ENCODE measurements around the gene DIDO1. TPM values are rescaled to one million over a fixed set of nuclear protein-coding genes. Genes with fewer than 3 reads are reported as not detected.
"Not testable (repeated sequence)": the region's sequence is repeated elsewhere in the genome, so short reads cannot be mapped to it uniquely, and the experiment has no call there.

Gene DIDO1
- total and polyA plus RNA-seq, 2 donors (not counting 1 experiment from before 2014, with no cell fraction given), result 25.9 to 33.2 TPM

DNA sequence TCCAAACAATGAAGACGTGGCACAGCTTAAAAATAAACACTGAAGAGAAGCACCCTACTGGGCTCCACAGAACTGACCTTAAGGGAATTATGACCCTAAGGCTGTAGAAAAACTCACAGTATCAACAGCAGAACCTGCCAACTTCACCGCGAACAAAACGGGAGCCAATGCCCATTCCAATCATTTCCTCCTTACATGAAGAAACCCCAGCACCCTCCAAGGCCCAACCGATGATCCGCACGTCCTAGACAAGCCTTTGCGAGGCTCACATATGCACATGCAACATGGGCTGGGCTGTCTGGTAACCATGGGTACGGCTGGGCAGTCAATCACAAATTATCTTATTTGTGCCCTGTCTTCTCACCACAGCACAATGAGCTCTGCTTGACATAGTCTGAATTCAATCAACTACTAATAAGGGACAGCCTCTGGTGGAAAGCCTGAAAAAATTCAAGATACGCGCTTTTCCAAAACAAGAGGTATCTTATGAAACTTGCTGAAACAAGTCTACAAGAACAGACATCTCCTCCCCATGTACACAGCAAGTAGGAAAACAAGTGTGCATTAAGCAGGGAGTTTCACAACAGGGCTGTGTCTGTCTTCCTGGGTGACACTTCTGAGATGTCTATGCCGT is 1.7 kb downstream of the DIDO1 start:
- Histone ChIP-seq H2AFZ (ENCODE audit: low read length) (no peak overlapping the region), H3K79me2 (ENCODE audit: control insufficient read depth, insufficient read depth, low read length) (peaks cover 94% of the 10 kb centered on the region), H3K9ac (ENCODE audit: insufficient read depth, low read length) (peak overlapping the region; percentile 93), H3K9me3 (ENCODE audit: control insufficient read depth, insufficient read depth, low read depth, low read length) (no peaks in the 10 kb centered on the region), H3K36me3 (ENCODE audit: control insufficient read depth, insufficient read depth, low read length) (no peaks in the 10 kb centered on the region), H3K4me2 (ENCODE audit: extremely low read depth, insufficient read depth, low read length) (peak overlapping the region; percentile 99), H4K20me1 (ENCODE audit: control insufficient read depth, extremely low read depth, insufficient read depth, low read length) (peaks cover 9% of the 10 kb centered on the region), H3K4me3 (replicated peaks in 1 of 4; ENCODE audit: control extremely low read depth in 1 of 4, insufficient read depth in 1 of 4, low read depth in 3 of 4, low read length in 4 of 4) (peak overlapping the region; percentile 90 to 96 (median 92)), H3K4me1 (ENCODE audit: control insufficient read depth, extremely low read depth, insufficient read depth, low read length) (peaks cover 19% of the 10 kb centered on the region), H3K27ac (ENCODE audit: insufficient read depth, low read length) (peak overlapping the region; percentile 85), H3K27me3 (ENCODE audit: control insufficient read depth, insufficient read depth, low read length) (no peaks in the 10 kb centered on the region)
- TF ChIP-seq, protein P1, sequence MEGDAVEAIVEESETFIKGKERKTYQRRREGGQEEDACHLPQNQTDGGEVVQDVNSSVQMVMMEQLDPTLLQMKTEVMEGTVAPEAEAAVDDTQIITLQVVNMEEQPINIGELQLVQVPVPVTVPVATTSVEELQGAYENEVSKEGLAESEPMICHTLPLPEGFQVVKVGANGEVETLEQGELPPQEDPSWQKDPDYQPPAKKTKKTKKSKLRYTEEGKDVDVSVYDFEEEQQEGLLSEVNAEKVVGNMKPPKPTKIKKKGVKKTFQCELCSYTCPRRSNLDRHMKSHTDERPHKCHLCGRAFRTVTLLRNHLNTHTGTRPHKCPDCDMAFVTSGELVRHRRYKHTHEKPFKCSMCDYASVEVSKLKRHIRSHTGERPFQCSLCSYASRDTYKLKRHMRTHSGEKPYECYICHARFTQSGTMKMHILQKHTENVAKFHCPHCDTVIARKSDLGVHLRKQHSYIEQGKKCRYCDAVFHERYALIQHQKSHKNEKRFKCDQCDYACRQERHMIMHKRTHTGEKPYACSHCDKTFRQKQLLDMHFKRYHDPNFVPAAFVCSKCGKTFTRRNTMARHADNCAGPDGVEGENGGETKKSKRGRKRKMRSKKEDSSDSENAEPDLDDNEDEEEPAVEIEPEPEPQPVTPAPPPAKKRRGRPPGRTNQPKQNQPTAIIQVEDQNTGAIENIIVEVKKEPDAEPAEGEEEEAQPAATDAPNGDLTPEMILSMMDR (conservative IDR thresholded peaks at IDR 0.05 in 1 of 2, IDR thresholded peaks at IDR 0.05 in 1 of 2; ENCODE audit: low read depth in 1 of 2, low read length in 2 of 2), result no peak
- no peak for TF ChIP-seq EZH2 (IDR thresholded peaks at IDR 0.05; ENCODE audit: low read length, missing control alignments)
- DNase-seq (ENCODE audit: low read depth in 2 of 2), result peak; percentile 49 to 55

GRCh38 chr20:62923669-62924441 is 2.5 kb downstream of the DIDO1 start:
- Histone ChIP-seq H3K9me3 (ENCODE audit: control insufficient read depth, insufficient read depth, low read depth, low read length) (no peaks in the 10 kb centered on the region), H3K27me3 (ENCODE audit: control insufficient read depth, insufficient read depth, low read length) (no peaks in the 10 kb centered on the region), H3K4me1 (ENCODE audit: control insufficient read depth, extremely low read depth, insufficient read depth, low read length) (peaks cover 19% of the 10 kb centered on the region), H3K4me2 (ENCODE audit: extremely low read depth, insufficient read depth, low read length) (peak overlapping the region; percentile 99), H3K27ac (ENCODE audit: insufficient read depth, low read length) (peak overlapping the region; percentile 85), H2AFZ (ENCODE audit: low read length) (no peak overlapping the region), H3K9ac (ENCODE audit: insufficient read depth, low read length) (no peak overlapping the region), H3K4me3 (replicated peaks in 1 of 4; ENCODE audit: control extremely low read depth in 1 of 4, insufficient read depth in 1 of 4, low read depth in 3 of 4, low read length in 4 of 4) (peak overlapping the region; percentile 90 to 96 (median 92)), H4K20me1 (ENCODE audit: control insufficient read depth, extremely low read depth, insufficient read depth, low read length) (peaks cover 9% of the 10 kb centered on the region), H3K36me3 (ENCODE audit: control insufficient read depth, insufficient read depth, low read length) (no peaks in the 10 kb centered on the region), H3K79me2 (ENCODE audit: control insufficient read depth, insufficient read depth, low read length) (peaks cover 96% of the 10 kb centered on the region)
- DNase-seq (ENCODE audit: low read depth in 2 of 2), result no peak
- TF ChIP-seq, protein P1 (conservative IDR thresholded peaks at IDR 0.05 in 1 of 2, IDR thresholded peaks at IDR 0.05 in 1 of 2; ENCODE audit: low read depth in 1 of 2, low read length in 2 of 2), result no peak
- TF ChIP-seq EZH2 (IDR thresholded peaks at IDR 0.05; ENCODE audit: low read length, missing control alignments), result no peak

DNA sequence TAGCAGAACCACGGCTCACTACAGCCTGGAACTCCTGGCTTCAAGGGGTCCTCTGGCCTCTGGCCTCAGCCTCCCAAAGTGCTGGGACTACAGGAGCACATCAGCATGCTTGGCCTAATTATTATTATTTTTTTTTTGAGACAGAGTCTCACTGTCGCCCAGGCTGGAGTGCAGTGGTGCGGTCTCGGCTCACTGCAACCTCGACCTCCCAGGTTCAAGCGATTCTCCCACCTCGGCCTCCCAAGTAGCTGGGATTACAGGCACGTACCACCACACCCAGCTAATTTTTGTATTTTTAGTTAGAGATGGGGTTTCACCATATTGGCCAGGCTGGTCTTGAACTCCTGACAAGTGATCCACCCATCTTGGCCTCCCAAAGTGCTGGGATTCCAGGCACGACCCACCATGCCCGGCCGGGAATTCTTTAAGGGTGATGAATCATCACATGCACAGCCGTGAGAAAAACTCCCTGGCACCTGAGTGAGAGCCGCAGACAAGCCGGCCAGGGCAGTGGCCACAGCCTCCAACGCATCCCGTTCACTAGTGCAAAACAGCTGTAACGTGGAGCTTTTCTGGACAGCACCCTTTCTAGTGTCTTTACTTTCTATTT is 3.1 kb downstream of the DIDO1 start:
- H3K27ac ChIP-seq (ENCODE audit: insufficient read depth, low read length), result peak overlapping the region; percentile 44
- DNase-seq (ENCODE audit: low read depth in 2 of 2), result peak; percentile 60 to 89
- not testable (repeated sequence) for H2AFZ ChIP-seq (ENCODE audit: low read length); H3K9me3 ChIP-seq (ENCODE audit: control insufficient read depth, insufficient read depth, low read depth, low read length); H4K20me1 ChIP-seq (ENCODE audit: control insufficient read depth, extremely low read depth, insufficient read depth, low read length); H3K4me2 ChIP-seq (ENCODE audit: extremely low read depth, insufficient read depth, low read length); H3K36me3 ChIP-seq (ENCODE audit: control insufficient read depth, insufficient read depth, low read length); H3K27me3 ChIP-seq (ENCODE audit: control insufficient read depth, insufficient read depth, low read length); H3K9ac ChIP-seq (ENCODE audit: insufficient read depth, low read length)
- peaks cover 16% of the 10 kb centered on the region for H3K4me1 ChIP-seq (ENCODE audit: control insufficient read depth, extremely low read depth, insufficient read depth, low read length)
- H3K4me3 ChIP-seq (replicated peaks in 1 of 4; ENCODE audit: control extremely low read depth in 1 of 4, insufficient read depth in 1 of 4, low read depth in 3 of 4, low read length in 4 of 4), result peak overlapping the region in 1 of 4 experiments; percentile 9
- H3K79me2 ChIP-seq (ENCODE audit: control insufficient read depth, insufficient read depth, low read length), result peaks cover 96% of the 10 kb centered on the region
